Chondrocyte (in vitro differentiated cells): Measurements from ENCODE around the gene SLC38A11. TPM values are rescaled to one million over a fixed set of nuclear protein-coding genes. Genes with fewer than 3 reads are reported as not detected.
"Not testable (repeated sequence)": the region's sequence is repeated elsewhere in the genome, so short reads cannot be mapped to it uniquely, and the experiment has no call there.

Experiments used
- DNase-seq: peaks from one replicate; pipeline ENCODE4 v3.0.0; 2021; ENCODE audit warnings: mixed read lengths, low spot score
- H3K27ac Mint-ChIP-seq: one replicate; pipeline ENCODE4 v1.8.0; 2021; ENCODE audit warnings: mild to moderate bottlenecking, moderate library complexity, mixed read lengths; ENCODE audit not compliant: unreplicated experiment
- H3K27me3 Mint-ChIP-seq: 2 replicates; pipeline ENCODE4 v1.8.0; 2021; ENCODE audit warnings: low read depth, mixed read lengths
- H3K36me3 Mint-ChIP-seq: 2 replicates; pipeline ENCODE4 v1.8.0; 2021; ENCODE audit warnings: low read depth, mixed read lengths
- H3K4me1 Mint-ChIP-seq: 2 replicates; pipeline ENCODE4 v1.8.0; 2021; ENCODE audit warnings: low read depth, mild to moderate bottlenecking, mixed read lengths
- H3K4me3 Mint-ChIP-seq: one replicate; pipeline ENCODE4 v1.8.0; 2021; ENCODE audit warnings: mild to moderate bottlenecking, moderate library complexity, mixed read lengths; ENCODE audit not compliant: unreplicated experiment
- H3K9me3 Mint-ChIP-seq: 2 replicates; pipeline ENCODE4 v1.8.0; 2021; ENCODE audit warnings: low read depth, mixed read lengths
- total RNA-seq: library from RNA; stranded (reverse); gene quantifications from 3 replicates; pipeline ENCODE4 v1.2.1, GENCODE V29; 2021
- TF ChIP-seq, protein P1 (sequence below): fragments of 200-600 bp; sonication (generic); IDR thresholded peaks from 2 replicates; pipeline ENCODE4 v1.5.0; 2021; ENCODE audit warnings: antibody characterized with exemption, mild to moderate bottlenecking, moderate library complexity

Gene SLC38A11
- total RNA-seq, 1 donor from 2014 or later: 0.12 TPM

DNA sequence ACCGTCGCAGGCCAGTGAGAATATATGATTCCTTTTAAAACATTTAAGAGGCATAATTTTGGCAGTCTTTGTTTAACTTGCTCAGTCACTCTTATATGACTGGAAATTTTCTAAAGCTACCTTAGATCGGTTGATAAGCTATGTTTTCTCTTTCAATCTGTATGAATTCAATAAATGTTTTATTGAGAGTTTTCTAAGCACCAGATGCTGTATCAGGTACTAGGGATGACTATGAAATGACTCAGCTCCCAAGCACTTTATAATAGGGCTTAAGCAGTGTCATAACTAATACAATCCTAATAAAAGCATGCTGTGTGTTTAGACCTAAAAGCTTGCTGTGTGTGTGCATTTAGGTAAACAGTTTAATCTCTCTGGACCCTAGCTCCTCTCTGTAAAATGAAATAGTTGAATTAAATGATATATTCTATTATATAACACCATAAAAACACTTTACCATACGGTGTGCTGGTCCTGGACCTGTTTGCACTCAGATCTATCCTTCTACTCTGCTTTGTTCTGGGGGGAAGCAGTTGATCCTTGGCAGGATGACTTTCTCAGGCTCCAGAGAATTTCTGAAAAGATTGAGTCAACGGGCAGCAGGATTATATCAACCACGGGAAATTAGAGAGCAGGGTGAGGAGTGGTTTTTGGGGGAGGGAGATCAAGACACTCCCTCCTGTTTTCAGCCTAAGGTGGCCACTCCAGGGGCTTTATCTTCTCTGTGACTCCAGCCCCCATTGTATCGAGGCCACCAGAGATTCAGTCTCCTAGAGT is 26.1 kb upstream of the SLC38A11 start:
- no peak for DNase-seq
- Mint-ChIP-seq H3K4me3 (no peak overlapping the region), H3K27me3 (no peaks in the 10 kb centered on the region), H3K9me3 (peaks cover 6% of the 10 kb centered on the region), H3K27ac (peak overlapping the region; percentile 29), H3K36me3 (no peaks in the 10 kb centered on the region), H3K4me1 (peaks cover 28% of the 10 kb centered on the region)
- TF ChIP-seq, protein P1, sequence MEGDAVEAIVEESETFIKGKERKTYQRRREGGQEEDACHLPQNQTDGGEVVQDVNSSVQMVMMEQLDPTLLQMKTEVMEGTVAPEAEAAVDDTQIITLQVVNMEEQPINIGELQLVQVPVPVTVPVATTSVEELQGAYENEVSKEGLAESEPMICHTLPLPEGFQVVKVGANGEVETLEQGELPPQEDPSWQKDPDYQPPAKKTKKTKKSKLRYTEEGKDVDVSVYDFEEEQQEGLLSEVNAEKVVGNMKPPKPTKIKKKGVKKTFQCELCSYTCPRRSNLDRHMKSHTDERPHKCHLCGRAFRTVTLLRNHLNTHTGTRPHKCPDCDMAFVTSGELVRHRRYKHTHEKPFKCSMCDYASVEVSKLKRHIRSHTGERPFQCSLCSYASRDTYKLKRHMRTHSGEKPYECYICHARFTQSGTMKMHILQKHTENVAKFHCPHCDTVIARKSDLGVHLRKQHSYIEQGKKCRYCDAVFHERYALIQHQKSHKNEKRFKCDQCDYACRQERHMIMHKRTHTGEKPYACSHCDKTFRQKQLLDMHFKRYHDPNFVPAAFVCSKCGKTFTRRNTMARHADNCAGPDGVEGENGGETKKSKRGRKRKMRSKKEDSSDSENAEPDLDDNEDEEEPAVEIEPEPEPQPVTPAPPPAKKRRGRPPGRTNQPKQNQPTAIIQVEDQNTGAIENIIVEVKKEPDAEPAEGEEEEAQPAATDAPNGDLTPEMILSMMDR: no peak

- H3K4me3 Mint-ChIP-seq, H3K9me3 Mint-ChIP-seq, DNase-seq, H3K27me3 Mint-ChIP-seq, H3K36me3 Mint-ChIP-seq: not testable (repeated sequence)
- peak overlapping the region; percentile 68 for H3K27ac Mint-ChIP-seq
- peaks cover 28% of the 10 kb centered on the region for H3K4me1 Mint-ChIP-seq
Observed at GRCh38 chr2:164980688-164981087, 25.4 kb upstream of the SLC38A11 start.

GRCh38 chr2:164979113-164979512 is 23.8 kb upstream of the SLC38A11 start:
- no peak for DNase-seq
- Mint-ChIP-seq H3K36me3 (no peaks in the 10 kb centered on the region), H3K4me3 (no peak overlapping the region), H3K9me3 (peaks cover 5% of the 10 kb centered on the region), H3K27ac (no peak overlapping the region), H3K4me1 (peaks cover 30% of the 10 kb centered on the region), H3K27me3 (no peaks in the 10 kb centered on the region)
- TF ChIP-seq, protein P1: no peak

DNA sequence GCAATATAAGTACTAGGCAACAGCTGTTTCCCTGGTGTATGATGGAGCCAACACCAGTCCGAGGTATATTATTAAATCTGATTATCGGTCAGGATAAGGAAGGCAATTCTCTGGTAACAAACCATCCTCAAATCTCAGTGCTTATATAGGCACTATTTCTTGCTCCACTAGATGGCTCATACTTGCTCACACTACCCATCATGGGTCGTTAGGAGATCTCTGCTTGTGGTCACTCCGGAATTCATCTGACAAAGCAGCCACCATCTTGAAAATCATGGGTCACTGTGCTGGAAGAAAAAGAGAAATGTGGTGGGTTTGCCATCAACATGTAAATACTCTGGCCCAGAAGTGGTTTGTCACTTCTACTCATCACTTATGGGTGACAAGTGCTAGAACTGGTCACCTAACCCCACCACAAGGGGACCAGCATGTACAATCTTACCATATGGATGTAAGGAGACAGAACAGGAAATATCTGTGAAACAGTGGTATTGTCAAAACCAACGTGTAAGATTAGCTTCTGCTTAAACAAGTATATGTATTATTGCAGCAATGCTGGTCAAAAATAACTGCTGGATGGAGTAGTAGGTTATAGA is 21.6 kb upstream of the SLC38A11 start:
- DNase-seq, H3K4me3 Mint-ChIP-seq, H3K36me3 Mint-ChIP-seq, H3K27me3 Mint-ChIP-seq, H3K9me3 Mint-ChIP-seq, H3K27ac Mint-ChIP-seq: not testable (repeated sequence)
- H3K4me1 Mint-ChIP-seq: peaks cover 29% of the 10 kb centered on the region

DNA sequence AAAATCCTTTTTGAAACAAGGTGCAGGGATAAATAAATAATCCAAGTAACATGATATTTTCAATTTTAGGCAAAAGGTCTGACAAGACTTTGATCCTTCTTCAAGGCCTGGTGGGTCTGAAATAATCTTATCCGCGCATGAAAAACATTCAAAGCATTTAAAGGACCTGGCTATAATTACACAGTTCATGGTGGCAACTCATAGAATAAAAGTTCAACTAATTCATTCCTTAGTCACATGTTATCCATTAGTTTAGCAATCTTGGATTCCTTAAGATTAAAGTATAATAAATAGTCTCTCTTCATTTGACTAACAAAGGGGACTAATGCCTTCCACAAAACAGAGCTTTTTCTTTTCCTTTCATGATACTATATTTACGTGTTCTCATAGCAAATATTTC is 21.0 kb upstream of the SLC38A11 start:
- Mint-ChIP-seq H3K27ac (no peak overlapping the region), H3K4me1 (peaks cover 27% of the 10 kb centered on the region), H3K36me3 (no peaks in the 10 kb centered on the region), H3K4me3 (no peak overlapping the region), H3K9me3 (no peaks in the 10 kb centered on the region), H3K27me3 (no peaks in the 10 kb centered on the region)
- no peak for DNase-seq
- TF ChIP-seq, protein P1: no peak

DNA sequence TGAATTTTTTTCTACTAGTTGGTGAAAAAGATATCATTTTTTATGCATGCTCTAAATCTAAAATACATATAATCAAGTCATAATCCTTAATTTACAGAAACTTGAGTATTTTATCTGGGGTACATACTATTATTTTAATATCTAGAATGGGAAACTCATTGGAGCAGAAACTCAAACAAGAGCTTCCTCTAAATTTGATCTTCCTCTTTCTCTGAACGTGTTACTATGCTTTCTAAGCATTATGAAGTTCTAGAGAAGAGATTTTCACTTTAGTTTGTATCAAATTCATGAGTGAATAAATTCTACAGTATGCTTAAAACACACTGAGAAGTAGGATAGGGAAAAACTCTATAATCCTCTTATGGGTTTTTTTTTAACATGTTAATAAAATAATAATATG is 20.6 kb upstream of the SLC38A11 start:
- no peak for DNase-seq
- TF ChIP-seq, protein P1: no peak
- Mint-ChIP-seq H3K27me3 (no peaks in the 10 kb centered on the region), H3K27ac (no peak overlapping the region), H3K36me3 (no peaks in the 10 kb centered on the region), H3K4me1 (peaks cover 25% of the 10 kb centered on the region), H3K9me3 (no peaks in the 10 kb centered on the region), H3K4me3 (no peak overlapping the region)
